DMS 273 treated with DMSO at 0.1 percent for 48 hours (cell line): ENCODE measurements around the gene CLEC3B.
"Not testable (repeated sequence)": the region's sequence is repeated elsewhere in the genome, so short reads cannot be mapped to it uniquely, and the experiment has no call there.

Source experiments
- DNase-seq: peaks from one replicate; lab custom pipeline; 2025; lab: John Stamatoyannopoulos, UW

The CLEC3B gene

DNA sequence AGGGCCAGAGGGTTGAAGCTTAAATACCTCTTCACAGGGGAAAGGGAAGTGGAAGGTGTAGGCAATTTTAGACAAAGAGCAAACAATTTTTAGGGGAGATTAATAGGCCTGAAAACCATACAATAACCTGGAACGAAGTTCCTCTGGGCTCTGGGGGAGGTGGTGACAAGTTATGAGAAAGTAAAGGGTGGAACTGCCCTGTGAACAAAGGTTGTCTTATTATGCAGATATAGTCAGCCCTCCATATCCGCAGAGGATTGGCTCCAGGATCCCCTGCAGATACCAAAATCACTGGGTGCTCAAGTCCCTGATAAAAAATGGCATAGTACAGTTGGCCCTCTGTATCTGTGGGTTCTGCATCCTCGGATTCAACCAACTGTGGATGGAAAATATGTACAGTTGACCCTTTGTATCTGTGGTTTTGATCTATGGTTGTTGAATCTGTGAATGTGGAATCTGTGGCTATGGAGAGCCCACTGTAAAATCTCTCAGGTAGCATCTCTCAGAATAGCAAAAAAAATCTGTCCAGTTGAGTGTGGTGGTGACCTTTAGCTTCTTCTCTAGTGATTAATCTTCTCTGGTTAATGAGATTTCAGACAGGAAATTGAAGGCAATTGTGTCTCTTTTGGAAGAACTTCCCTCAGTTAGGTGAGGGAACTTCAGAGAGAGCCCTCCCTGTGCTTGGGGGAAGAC lies 40.2 kb downstream of the CLEC3B start:
- no peak for DNase-seq

DNA sequence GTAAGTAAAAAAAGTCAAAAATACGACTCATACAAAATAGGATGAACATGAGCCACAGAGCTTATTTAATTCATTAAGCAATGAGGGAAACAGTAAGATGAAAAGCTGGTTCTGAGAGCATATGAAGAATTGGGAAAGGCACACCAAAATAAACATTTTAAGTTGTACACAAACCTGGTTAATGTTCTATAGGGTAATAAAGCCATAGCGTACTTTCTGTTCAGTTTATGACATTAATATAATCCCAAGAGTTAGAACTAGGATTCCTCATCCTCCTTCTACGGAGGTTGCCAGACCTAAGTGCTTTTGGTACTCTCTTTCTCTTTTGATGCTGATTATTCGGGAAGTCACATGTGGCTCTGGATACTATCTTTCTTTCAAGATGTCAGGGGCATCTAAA lies 41.4 kb downstream of the CLEC3B start:
- no peak for DNase-seq

GRCh38 chr3:45067941-45068340 lies 41.8 kb downstream of the CLEC3B start:
- no peak for DNase-seq

DNA sequence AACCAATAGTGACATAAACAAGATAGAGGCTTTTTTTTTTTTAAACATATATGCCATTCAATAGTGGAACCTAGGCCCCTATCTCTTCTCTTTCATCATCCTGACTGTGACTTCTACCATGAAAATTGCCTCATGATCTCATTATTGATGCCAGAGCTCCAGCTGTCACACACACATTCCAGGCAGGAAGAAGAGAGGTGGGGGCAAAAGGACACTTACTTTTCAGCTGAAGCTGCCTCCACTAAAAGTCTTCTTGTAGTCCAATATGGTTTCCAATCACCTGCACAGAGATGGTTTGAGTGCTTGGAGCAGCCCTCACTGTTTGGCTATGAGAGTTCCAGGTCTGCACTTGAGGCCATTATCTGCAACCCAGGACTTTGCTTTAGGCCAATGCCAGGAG lies 45.0 kb downstream of the CLEC3B start:
- no peak for DNase-seq

DNA sequence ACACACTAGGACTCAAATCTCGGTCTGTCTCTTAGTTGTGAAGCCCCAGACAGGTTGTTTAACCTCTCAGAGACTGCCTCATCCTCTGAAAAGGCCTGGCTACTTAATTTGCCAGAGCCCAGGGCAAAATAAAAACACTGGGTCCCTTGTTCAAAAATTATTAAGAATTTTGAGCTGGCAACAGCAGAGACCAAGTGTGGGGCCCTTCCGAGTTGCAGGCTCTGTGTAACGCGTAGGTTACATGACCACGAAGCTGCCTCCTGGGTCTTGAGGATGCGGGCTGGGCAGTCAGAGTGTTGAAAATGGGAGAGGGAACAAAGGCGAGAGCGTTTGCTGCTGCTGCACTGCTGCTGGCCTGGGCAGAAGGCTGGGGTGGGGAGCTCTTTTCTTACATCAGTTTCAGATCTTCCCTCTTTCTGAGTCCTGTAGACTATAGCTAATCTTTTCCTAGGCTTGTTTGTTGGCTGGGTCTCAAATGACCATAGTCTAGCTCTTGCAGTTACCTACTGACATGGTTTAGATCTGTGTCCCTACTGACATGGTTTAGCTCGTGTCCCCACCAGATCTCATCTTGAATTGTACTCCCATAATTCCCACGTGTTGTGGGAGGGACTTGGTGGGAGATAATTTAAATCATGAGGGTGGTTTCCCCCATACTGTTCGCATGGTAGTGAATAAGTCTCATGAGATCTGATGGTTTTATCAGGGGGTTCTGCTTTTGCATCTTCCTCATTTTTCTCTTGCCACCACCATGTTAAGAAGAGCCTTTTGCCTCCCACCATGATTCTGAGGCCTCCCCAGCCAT lies 49.9 kb downstream of the CLEC3B start:
- DNase-seq, result no peak

- not testable (repeated sequence) for DNase-seq
These were observed 52.2 kb downstream of the CLEC3B start for GRCh38 chr3:45078256-45078655.

DNA sequence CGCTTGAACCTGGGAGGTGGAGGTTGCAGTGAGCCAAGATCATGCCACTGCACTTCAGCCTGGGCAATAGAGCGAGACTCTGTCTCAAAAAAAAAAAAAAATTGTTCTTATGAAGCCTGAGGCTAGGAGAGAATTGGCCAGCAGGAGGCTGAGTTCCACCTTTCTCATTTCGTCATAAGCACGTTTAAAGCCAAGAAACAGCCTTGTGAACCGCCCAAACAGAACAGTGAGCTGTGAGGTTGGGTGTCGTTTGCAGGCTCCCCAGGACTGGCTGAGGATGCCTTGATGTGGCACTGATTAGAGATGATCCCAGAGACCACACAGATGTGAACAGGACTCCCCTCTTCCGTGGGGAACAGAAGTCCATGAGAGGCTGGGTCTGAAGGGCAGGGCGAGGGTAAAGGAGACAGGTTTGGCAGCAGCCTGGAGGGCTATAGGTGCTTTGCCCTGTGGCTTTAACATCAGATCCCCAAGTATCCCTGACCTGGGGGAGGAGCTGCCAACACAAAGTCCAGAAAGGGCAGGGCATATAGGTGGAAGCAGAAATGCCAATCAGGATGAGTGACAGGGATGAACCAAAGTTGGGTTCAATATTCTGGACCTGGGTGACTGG lies 52.9 kb downstream of the CLEC3B start:
- no peak for DNase-seq

GRCh38 chr3:45079715-45080114 lies 53.6 kb downstream of the CLEC3B start:
- DNase-seq, result no peak

GRCh38 chr3:45080824-45081223 lies 54.7 kb downstream of the CLEC3B start:
- DNase-seq, result no peak

- DNase-seq, result no peak
These were observed 55.5 kb downstream of the CLEC3B start for GRCh38 chr3:45081506-45082141.

- DNase-seq, result peak; percentile 12
These were observed 56.0 kb downstream of the CLEC3B start for GRCh38 chr3:45082142-45082538.

DNA sequence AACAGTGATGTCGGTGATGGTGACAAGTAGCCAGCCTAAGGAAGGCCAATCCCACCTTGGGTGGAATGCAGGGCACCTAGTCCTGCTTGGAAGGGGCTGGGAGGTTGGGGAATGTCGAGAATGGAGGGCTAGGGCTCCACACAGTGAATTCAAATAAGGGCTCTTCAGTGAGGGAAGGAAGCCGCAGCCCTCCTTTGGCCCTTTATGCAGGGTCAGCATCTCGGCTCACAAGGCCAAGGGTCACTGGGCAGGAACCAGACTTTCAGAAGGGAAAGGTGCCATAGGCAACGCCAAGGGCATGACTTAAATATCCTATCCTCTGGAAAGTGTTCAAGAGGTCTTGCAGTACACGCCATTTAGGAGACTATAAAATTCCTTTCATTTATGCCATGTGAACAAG lies 56.9 kb downstream of the CLEC3B start:
- DNase-seq, result no peak

DNA sequence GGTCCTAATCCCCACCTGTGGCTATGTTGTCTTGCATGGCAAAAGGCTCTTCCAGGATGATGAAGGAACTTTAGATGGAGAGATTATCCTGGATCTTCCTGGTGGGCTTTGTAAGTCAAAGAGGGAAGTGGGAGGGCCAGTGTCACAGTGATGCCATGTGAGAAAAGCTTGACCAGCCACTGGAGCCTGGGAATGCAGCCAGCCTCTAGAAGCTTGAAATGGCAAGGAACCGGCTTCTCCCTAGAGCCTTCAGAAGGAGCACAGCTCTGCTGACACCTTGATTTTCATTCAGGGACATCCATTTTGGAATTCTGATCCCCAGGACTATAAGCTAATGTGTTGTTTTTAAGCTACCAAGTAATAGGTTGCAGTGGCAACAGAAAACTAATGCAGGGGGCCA lies 58.3 kb downstream of the CLEC3B start:
- DNase-seq, result no peak

DNA sequence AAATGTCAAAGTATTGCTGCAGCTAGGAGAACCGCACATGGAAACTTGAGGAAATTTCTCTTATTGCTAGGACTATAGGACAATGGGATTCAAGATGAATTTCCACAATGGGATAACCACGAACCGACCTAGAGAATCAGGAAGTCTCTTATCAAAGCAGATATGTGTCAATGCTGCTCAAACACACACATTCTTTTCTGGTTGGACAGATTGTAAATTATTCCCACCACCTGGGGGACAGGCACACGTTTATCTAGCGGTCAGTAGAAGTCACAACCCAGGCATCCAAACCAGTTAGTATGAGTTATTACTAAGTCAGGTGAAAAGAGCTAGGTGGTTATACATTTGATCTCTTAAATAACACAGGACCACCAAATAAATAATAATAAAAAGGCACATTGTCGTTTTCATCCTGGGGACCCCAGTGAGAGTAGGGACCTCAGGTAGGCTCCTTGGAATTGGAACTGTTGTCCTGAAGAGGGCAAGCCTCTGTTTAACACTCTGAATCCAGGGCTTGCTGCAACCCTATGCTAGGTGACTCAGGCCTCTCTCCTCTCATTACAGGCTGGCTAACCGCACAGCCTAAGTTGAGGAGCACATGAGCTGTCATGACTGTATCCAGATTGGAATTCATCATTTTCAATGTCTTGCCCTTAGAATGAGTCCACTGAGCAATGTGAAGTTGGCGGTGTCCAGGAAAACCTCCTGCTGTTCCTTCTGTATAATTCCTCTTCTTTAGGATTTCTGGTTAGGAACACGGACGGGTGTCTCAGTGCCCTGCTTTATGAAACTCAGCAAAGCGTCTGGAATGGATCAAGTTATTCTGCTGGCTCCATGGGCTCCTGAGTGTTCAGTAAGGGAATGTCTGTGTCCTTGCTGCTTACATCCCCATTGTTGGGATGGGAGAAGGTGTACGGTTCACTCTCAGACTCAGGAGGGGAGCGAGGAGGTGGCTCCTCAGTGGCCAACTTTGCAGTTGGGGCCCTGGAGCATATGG lies 59.0 kb downstream of the CLEC3B start:
- no peak for DNase-seq
